ENCODE measurements around the gene KIF26B. TPM values are rescaled to one million over a fixed set of nuclear protein-coding genes. Genes with fewer than 3 reads are reported as not detected.
"Not testable (repeated sequence)": the region's sequence is repeated elsewhere in the genome, so short reads cannot be mapped to it uniquely, and the experiment has no call there.

KIF26B gene
- total RNA-seq, 1 experiment from 2014 or later = 2.1 TPM

DNA sequence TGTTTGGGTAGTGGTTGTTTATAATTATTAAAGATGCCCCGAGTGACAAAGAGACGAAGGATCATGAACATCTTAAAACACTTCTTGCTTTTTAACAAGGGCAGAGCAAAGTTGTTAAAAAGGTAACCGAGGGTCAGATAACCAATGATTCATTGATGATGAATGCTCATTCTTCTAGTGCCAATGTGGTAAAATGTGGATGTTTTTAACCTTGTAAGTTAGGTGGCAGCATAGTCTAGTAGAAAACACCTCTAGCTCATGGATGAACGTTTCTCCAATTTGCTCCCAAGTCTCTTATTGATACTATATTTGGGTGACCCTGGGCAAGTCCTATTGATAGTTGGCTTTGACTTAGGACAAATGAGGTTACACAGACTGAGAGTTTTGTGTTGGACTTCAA lies 167.9 kb downstream of the KIF26B start:
- peak; percentile 64 for DNase-seq (ENCODE audit: low spot score)

DNA sequence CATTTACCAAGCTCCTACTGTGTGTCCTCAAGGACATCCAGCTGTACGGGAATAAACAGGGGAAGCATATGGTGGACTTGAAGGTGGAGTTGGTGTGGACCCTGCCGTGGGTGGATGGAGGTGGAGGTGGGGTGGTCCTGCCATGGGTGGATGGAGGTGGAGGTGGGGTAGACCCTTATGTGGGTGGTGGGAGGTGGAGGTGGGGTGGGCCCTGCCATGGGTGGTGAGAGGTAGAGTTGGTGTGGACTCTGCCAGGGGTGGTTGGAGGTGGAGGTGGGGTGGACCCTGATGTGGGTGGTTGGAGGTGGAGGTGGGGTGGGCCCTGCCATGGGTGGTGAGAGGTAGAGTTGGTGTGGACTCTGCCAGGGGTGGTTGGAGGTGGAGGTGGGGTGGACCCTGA lies 169.0 kb downstream of the KIF26B start:
- DNase-seq (ENCODE audit: low spot score) = not testable (repeated sequence)

DNA sequence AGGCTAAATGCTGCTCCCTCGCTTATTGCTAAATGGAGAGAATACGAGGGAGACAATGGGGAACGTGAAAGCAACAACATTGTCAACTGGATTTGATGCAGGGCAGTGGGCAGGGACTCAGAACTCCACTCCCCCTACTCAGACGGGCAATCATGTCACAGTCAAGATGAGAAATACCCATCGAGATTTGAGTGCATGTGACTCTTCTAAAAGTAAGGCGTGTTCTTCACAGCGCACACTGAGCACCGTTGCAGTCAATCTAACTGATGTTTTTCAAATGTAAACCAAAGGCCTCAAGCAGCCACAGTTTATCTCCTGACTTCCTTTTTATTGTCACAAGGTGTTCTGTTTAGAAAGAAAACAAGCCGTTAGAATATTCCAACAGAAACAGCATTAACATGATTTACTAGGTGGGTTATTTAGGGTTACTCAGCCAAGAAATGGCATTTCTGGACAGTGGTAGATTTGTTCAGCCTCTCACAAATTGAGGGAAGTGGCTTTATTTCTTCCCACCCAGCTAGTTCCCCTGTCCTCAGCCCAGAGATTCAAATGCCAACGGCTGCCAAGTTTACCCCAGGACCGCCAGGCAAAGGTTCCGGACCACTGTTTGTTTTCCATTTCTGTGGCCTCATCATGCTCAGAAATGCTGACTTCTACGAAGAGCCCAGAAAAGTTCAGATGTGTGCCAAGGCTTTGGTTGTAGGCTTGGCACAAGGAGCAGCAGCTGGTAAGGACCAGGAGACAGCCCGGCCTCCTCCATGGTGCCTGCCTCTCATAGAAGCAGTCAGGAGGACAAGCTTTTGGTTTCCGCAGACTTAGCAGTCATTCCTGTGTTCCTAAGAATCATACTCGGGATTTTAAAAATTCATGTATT lies 171.4 kb downstream of the KIF26B start:
- no peak for DNase-seq (ENCODE audit: low spot score)

- no peak for DNase-seq (ENCODE audit: low spot score)
Observed at GRCh38 chr1:245327360-245327759, 172.6 kb downstream of the KIF26B start.

GRCh38 chr1:245327842-245328241 lies 173.1 kb downstream of the KIF26B start:
- no peak for DNase-seq (ENCODE audit: low spot score)

DNA sequence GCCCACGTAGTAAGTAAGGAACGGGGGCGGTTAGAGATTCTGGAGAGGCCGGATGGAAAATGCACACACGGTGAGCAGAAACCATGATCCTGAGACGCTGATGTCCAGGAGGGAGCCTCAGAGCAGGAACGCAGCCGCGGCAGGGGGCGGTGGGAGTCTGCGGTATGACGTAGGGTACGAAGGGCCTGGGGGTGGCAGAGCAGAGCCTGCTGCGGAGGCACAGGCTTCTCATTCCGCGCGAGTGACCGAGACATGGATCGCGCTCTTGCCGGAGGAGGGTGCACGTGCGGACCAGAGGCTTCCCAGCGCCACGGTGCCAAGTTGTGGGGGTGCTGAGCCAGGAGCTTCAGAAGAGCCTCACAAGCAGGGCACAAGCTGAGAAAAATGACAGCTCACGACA lies 176.2 kb downstream of the KIF26B start:
- DNase-seq (ENCODE audit: low spot score) = no peak

- DNase-seq (ENCODE audit: low spot score) = no peak
Observed at GRCh38 chr1:245332085-245332484, 177.3 kb downstream of the KIF26B start.

DNA sequence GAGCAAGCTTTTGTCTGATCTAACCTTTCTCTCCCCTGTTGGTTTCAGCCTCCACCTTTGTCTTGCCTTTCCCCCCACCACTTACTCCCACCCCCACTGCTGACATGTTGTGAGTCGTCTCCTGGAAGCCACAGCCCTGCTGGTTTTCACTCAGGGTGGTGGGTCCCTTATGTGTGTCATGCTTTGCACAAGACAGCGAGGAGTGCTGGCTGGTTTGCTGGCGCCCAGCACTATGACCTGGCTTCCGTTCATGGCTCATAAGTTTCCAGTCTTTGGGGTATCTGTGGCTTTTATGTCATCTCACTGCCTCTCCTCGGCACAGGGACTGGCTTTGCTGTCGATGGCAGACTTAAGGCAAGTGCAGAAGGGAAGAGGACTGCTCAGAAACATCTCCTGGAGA lies 177.7 kb downstream of the KIF26B start:
- DNase-seq (ENCODE audit: low spot score) = no peak

- DNase-seq (ENCODE audit: low spot score) = no peak
Observed at GRCh38 chr1:245334235-245334634, 179.4 kb downstream of the KIF26B start.

- no peak for DNase-seq (ENCODE audit: low spot score)
Observed at GRCh38 chr1:245334827-245335490, 180.2 kb downstream of the KIF26B start.

- not testable (repeated sequence) for DNase-seq (ENCODE audit: low spot score)
Observed at GRCh38 chr1:245335684-245336083, 180.9 kb downstream of the KIF26B start.

- DNase-seq (ENCODE audit: low spot score) = no peak
Observed at GRCh38 chr1:245336149-245336983, 181.6 kb downstream of the KIF26B start.

- DNase-seq (ENCODE audit: low spot score) = not testable (repeated sequence)
Observed at GRCh38 chr1:245336984-245337355, 182.2 kb downstream of the KIF26B start.

- DNase-seq (ENCODE audit: low spot score) = no peak
Observed at GRCh38 chr1:245337829-245338484, 183.2 kb downstream of the KIF26B start.

DNA sequence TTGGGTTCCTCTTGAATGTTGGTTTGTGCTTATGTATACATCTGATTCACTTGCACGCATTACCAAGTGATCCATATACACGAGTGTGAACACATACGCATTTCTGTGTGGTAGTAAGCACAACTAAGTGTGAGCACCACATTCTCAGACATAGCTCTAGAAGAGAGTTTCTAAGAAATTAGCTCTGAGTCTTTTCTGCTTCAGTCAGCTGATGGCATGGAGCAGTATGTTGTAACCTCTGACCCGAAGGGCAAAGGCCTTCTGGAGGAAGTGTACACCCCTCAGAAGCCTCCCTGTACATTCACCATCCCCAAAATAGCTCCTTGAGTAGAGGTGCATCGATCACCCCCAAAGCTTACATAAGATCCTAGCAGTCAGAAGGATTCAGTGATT lies 183.7 kb downstream of the KIF26B start:
- DNase-seq (ENCODE audit: low spot score) = no peak

DNA sequence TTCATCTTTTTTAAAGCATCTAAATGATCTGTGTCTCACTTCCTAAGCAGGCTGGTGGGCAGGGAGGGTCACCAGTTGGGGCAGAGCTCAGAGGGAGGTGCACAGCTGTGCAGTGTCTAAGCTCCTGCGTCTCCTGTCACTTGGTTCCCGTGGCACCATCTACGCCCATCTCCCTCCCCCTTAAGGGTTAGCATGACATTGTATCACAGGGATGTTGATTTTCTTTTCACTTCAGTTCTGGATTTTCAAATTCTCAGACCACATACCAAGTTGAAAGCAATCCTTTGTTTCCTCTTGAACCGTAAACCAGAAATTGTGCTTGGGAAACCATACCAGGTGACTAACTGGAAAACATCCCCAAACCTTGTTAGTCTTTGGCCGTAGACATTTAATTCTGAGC lies 187.0 kb downstream of the KIF26B start:
- DNase-seq (ENCODE audit: low spot score) = no peak

DNA sequence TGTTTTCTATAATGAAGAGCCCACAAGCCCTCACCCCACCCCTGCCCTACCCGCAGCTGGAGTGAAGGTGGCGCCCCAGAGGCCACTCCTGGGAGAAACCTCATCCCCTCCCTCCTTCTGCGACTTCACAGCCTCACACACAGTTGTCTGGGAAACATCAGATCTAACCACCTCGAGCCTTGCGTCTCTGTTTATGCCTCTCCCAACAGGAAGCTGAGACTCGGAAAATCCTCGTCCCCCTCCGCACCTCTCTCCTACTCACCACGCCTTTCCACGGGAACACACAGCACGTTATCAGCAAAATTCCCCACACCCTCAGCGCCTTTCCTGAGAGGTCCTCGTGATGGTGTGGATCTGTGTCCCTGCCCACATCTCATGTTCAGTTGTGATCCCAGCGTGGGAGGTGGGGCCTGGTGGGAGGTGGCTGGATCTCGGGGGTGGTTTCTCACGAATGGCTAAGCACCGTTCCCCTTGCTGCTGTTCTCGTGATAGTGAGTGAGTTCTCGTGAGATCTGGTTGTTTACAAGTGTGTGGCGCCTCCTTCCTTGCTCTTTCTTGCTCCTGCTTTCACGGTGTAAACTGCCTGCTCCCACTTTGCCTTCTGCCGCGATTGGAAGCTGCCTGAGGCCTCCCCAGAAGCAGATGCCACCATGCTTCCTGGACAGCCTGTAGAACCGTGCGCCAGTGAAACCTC lies 190.6 kb downstream of the KIF26B start:
- DNase-seq (ENCODE audit: low spot score) = no peak

- no peak for DNase-seq (ENCODE audit: low spot score)
Observed at GRCh38 chr1:245348626-245349025, 193.8 kb downstream of the KIF26B start.

- no peak for DNase-seq (ENCODE audit: low spot score)
Observed at GRCh38 chr1:245353411-245353810, 198.6 kb downstream of the KIF26B start.

DNA sequence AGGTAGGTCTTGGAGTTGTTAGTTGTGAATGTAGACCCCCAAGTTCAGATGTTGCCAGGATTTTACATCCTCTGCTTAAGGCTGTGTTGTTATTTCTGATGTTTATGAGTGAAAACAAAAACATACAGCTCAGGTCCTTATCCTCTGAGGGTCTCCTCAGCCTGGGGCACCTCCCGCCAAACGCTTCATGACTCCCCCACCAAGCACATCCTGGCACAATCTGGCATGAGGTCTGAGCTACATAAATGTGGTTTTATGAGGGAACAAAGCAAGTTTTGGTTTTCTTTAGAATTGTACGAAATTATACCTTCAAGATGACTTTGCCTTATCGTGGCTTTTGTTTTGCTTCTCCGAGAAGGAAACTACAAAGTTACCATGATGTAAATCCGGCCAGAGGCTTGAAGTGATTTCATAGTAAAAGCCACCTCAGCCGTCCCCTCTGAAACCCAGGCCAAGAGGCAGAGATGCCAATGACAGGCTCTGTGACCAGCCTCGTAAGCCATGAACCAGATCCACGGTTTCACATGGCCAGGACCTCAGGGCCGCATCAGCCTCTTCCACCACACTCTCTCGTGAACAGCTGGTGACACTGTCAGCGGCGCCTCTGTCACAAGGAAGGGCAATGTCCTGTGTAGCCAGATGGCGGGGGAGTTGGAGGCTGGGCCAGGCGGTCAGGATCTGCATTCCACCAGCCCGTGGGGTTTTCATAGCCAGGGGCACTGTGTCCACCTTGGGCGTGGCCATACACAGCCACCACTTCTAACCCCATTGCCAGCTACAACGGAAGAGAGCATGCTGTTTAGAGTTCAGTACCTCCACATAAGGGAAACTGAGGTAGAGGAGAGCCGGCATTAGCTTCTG lies 199.4 kb downstream of the KIF26B start:
- DNase-seq (ENCODE audit: low spot score) = no peak
